ENCODE data around the gene HLA-DPA1.

The HLA-DPA1 gene

DNA sequence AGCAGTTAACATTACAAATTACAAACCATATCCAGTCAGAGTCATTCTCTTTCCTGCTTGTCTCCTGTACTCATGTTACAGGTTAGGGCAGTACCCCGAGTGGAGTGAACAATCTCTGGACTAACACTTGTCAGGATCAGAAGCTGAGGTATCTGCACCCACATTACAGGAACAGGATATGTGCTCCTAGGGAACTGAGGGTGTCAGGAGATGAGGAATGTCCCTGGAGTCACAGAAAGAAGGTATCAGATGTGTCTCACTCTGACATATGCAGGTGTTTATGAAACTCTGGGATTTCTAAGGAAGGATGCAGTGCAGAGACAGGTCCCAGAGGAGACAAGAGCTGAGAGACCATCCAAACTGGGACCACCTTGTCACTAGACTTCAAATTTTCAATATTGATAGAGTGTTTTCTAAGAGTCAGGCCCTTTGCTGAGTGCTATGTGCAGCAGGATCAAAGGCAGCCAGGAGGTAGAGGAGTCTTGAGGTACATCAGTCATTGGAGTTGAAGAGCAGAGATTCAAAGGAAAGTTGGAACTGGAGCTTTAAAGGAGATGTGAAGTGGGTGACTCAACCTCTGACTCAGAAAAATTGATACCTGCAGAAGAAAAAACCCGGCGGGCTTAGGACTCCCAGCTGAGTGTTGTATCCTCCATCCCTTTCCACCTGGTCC, 14.9 kb upstream of the HLA-DPA1 start:
- TF ChIP-seq ZFX (IDR thresholded peaks at IDR 0.05), result no peak
- no peak overlapping the region for H3K27ac ChIP-seq

DNA sequence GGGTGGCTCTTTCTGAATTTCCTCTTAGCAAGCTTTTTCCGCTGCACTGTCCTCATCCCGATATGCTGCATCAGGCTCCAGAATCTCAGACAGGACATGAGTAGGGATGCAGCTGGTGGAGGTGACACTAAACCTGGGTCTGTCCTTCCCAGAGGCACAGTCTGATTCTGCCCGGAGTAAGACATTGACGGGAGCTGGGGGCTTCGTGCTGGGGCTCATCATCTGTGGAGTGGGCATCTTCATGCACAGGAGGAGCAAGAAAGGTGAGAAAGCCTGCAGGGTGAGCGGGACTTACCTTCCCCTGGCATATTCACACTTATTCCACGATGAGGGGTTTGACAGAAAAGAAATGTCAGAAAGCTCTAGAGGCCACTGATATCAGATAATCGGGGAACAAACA, 12.2 kb upstream of the HLA-DPA1 start:
- TF ChIP-seq ZFX (IDR thresholded peaks at IDR 0.05), result no peak
- TF ChIP-seq, protein P1, sequence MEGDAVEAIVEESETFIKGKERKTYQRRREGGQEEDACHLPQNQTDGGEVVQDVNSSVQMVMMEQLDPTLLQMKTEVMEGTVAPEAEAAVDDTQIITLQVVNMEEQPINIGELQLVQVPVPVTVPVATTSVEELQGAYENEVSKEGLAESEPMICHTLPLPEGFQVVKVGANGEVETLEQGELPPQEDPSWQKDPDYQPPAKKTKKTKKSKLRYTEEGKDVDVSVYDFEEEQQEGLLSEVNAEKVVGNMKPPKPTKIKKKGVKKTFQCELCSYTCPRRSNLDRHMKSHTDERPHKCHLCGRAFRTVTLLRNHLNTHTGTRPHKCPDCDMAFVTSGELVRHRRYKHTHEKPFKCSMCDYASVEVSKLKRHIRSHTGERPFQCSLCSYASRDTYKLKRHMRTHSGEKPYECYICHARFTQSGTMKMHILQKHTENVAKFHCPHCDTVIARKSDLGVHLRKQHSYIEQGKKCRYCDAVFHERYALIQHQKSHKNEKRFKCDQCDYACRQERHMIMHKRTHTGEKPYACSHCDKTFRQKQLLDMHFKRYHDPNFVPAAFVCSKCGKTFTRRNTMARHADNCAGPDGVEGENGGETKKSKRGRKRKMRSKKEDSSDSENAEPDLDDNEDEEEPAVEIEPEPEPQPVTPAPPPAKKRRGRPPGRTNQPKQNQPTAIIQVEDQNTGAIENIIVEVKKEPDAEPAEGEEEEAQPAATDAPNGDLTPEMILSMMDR (conservative IDR thresholded peaks at IDR 0.05), result no peak

DNA sequence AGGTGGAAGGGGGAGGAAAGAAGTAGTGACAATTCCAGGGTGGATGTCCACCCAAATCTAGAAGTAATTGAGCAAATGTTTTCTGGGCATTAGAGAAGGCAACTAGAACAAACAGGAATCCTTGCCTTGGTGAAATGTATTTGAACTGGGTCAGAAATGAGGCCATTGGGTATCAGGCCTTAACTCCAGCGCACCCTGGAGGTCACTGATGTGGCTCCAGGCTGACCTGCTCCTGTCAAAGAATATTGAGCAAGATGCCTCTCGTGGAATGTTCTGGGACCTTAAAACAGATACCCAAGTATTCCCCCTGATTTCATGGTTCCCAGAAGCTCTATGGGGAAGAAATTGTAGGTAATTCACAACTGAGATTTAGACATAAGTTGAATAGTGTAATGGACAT, 9.3 kb upstream of the HLA-DPA1 start:
- H3K27ac ChIP-seq, result no peak overlapping the region
- TF ChIP-seq, protein P1 (conservative IDR thresholded peaks at IDR 0.05), result peak; percentile 62
- TF ChIP-seq ZFX (IDR thresholded peaks at IDR 0.05), result no peak

More for the DNA sequence above, 12.2 kb upstream of the HLA-DPA1 start:
- H3K27ac ChIP-seq, result no peak overlapping the region

DNA sequence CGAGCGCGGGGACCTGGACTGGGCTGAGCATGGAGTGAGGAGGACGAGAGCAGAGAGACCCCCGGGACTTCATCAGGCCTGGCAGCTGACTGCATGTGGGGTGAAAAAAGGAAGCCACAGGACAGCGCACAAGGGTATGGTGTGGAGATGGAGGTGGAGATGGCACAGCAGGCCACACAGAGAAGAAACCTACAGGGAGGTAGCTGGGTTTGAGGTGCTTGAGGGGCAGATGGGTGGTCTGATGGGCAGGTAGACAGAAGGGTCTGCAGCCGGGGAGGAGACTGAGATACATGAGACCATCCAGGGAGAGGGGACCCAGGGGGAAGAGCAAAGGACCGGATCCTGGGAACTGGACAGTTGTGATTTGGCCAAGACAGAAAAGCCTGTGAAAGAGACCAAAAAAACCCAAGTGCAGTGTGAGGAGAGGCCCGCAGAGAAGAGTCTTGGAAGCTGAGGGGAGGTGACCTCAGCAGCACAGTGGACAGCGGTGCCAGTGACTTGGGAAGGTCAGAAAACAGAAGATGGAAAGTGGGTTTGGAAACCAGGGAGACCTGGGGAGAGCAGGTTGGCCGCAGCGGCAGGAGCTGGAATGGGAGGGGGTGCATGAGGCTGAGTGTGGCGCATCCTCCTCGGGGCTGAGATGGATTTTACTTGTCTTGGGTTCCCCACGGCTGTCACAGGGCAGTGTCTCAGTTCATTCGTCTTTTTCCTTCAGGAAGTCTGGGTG, 7.8 kb upstream of the HLA-DPA1 start:
- no peak overlapping the region for H3K27ac ChIP-seq
- TF ChIP-seq, protein P1 (conservative IDR thresholded peaks at IDR 0.05), result no peak
- TF ChIP-seq ZFX (IDR thresholded peaks at IDR 0.05), result no peak

DNA sequence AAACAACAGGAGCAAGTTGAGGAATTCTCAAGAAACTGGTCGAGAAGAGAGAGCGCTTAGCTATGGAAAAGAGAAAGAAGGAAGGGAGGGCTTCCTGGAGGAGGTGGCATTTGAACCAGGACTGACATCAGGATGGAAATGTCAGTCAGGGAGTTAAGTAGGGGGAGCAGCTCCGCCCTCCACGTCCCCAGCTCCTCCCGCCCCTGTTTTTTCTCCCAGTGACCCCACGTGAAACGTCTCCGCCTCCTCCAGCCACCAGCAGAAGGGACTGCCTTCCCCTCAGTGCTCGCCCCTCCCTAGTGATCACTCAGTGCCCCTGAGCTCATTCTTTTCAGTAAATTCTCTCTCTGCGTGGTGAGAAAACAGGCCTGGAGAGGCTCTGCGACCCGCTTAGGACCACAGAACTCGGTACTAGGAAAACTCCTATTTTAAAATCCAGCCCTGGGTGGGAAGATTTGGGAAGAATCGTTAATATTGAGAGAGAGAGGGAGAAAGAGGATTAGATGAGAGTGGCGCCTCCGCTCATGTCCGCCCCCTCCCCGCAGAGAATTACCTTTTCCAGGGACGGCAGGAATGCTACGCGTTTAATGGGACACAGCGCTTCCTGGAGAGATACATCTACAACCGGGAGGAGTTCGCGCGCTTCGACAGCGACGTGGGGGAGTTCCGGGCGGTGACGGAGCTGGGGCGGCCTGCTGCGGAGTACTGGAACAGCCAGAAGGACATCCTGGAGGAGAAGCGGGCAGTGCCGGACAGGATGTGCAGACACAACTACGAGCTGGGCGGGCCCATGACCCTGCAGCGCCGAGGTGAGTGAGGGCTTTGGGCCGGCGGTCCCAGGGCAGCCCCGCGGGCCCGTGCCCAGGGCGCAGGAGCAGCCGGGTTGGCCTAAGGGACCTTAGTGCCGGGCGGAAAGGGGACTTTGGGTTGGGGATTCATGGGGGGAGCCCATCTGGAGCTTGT, 7.0 kb upstream of the HLA-DPA1 start:
- no peak for TF ChIP-seq ZFX (IDR thresholded peaks at IDR 0.05)
- no peak overlapping the region for H3K27ac ChIP-seq

DNA sequence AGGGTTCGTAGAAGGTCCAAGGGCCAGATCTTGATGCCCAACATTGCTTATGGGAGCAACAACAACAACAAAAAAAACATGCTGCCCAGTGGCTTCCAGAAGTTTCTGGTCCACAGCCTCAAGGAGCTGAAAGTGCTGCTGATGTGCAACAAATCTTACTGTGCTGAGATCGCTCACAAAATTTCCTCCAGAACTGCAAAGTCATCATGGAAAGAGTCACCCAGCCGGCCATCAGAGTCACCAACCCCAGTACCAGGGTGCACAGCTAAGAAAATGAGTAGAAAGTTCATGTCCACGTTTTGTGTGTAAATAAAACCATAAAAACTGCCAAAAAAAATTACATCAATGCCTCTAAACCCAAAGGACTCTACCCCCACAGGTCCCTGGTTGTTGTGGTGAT, 6.1 kb upstream of the HLA-DPA1 start:
- no peak for TF ChIP-seq ZFX (IDR thresholded peaks at IDR 0.05)
- TF ChIP-seq, protein P1 (conservative IDR thresholded peaks at IDR 0.05), result no peak
- no peak overlapping the region for H3K27ac ChIP-seq

DNA sequence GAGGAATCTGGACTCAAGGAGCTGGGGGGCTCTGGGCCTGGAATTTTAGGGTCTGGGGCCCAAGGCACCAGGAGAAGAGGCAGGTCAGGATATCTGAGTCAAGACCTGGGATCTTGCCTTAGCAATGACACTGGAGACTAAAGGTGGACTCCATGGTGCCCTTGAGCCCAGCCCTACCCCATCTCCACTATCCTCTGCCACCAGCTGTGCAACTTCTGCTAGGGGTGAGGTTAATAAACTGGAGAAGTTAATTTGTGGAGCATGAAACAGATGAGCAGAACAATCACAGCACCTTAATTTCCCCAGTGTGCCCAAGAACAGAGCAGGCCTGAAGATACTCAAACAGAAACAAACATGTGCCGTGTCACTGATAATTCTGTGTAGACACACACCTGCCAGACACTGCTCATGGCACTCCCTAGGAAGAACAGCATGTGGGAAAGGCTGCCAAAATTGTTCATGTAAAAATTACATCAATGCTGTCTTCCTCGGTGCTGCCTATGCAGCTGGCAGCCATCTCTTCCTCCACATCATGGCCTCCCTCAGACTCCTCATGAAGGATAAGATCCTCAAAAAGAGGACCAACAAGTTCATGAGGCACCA, 5.6 kb upstream of the HLA-DPA1 start:
- TF ChIP-seq ZFX (IDR thresholded peaks at IDR 0.05), result no peak
- TF ChIP-seq, protein P1 (conservative IDR thresholded peaks at IDR 0.05), result no peak
- no peak overlapping the region for H3K27ac ChIP-seq
